HepG2 (cell line): ENCODE measurements around the gene CCDC97. TPM values are rescaled to one million over a fixed set of nuclear protein-coding genes. Genes with fewer than 3 reads are reported as not detected.

Source experiments
- AHR ChIP-seq: IDR thresholded peaks from 2 replicates; pipeline ENCODE4 v1.6.1; 2018; ENCODE audit warnings: missing genetic modification reagents, missing compliant biosample characterization
- AKAP8 ChIP-seq: sonication (generic); formaldehyde crosslinking; IDR thresholded peaks from 2 replicates; pipeline ENCODE4 v1.5.1; 2020; ENCODE audit warnings: mild to moderate bottlenecking, missing genetic modification reagents
- ARNTL ChIP-seq: sonication (generic); formaldehyde crosslinking; IDR thresholded peaks from 2 replicates; pipeline ENCODE4 v1.4.0; 2020; ENCODE audit warnings: mild to moderate bottlenecking, missing genetic modification reagents
- DMAP1 ChIP-seq: IDR thresholded peaks from 2 replicates; pipeline ENCODE4 v1.6.1; 2016
- HBP1 ChIP-seq: IDR thresholded peaks from 2 replicates; pipeline ENCODE4 v1.6.1; 2016; ENCODE audit warnings: low read depth, control low read depth
- HOXA5 ChIP-seq: sonication (generic); formaldehyde crosslinking; IDR thresholded peaks from 2 replicates; pipeline ENCODE4 v1.4.0; 2020; ENCODE audit warnings: missing genetic modification reagents
- IKZF1 ChIP-seq: fragments of 450-650 bp; IDR thresholded peaks from 2 replicates; pipeline ENCODE4 v1.7.1; 2016
- KDM5A ChIP-seq: fragments of 200-600 bp; sonication (generic); IDR thresholded peaks from 2 replicates; pipeline ENCODE4 v1.7.0; 2018; ENCODE audit warnings: antibody characterized with exemption, mild to moderate bottlenecking, low read length, borderline replicate concordance
- MED8 ChIP-seq: sonication (generic); formaldehyde crosslinking; IDR thresholded peaks from 2 replicates; pipeline ENCODE4 v1.8.1; 2023; ENCODE audit warnings: mild to moderate bottlenecking, missing genetic modification reagents; ENCODE audit not compliant: insufficient replicate concordance
- MIER2 ChIP-seq: IDR thresholded peaks from 2 replicates; pipeline ENCODE4 v1.6.1; 2016; ENCODE audit warnings: missing biosample characterization, missing genetic modification reagents
- NBN ChIP-seq: fragments of 450-650 bp; conservative IDR thresholded peaks from 2 replicates; pipeline ENCODE4 v1.6.1; 2017
- NFIB ChIP-seq: sonication (generic); formaldehyde crosslinking; IDR thresholded peaks from 2 replicates; pipeline ENCODE4 v1.9.0; 2021; ENCODE audit warnings: missing genetic modification reagents, mild to moderate bottlenecking, borderline replicate concordance
- NKX3-1 ChIP-seq: sonication (generic); formaldehyde crosslinking; IDR thresholded peaks from 2 replicates; pipeline ENCODE4 v1.5.0; 2020; ENCODE audit warnings: missing genetic modification reagents
- PITX1 ChIP-seq: sonication (generic); formaldehyde crosslinking; IDR thresholded peaks from 2 replicates; pipeline ENCODE4 v1.5.1; 2020; ENCODE audit warnings: mild to moderate bottlenecking, missing genetic modification reagents
- SOX5 ChIP-seq: IDR thresholded peaks from 2 replicates; pipeline ENCODE4 v1.6.1; 2016; ENCODE audit warnings: borderline replicate concordance
- SPEN ChIP-seq: sonication (generic); formaldehyde crosslinking; IDR thresholded peaks from 2 replicates; pipeline ENCODE4 v1.5.1; 2020; ENCODE audit warnings: low read depth, mild to moderate bottlenecking, missing genetic modification reagents
- ZBTB7A ChIP-seq: sonication (generic); formaldehyde crosslinking; IDR thresholded peaks from 2 replicates; pipeline ENCODE4 v1.8.0; 2022; ENCODE audit warnings: mild to moderate bottlenecking, missing genetic modification reagents
- ZFP41 ChIP-seq: sonication (generic); formaldehyde crosslinking; IDR thresholded peaks from 2 replicates; pipeline ENCODE4 v1.4.0; 2020; ENCODE audit warnings: mild to moderate bottlenecking, missing genetic modification reagents, borderline replicate concordance
- ZFX ChIP-seq: sonication (generic); formaldehyde crosslinking; IDR thresholded peaks from 2 replicates; pipeline ENCODE4 v1.4.0; 2020; ENCODE audit warnings: mild to moderate bottlenecking, low read depth, missing genetic modification reagents, moderate library complexity
- ZKSCAN5 ChIP-seq: sonication (generic); formaldehyde crosslinking; IDR thresholded peaks from 2 replicates; pipeline ENCODE4 v1.5.1; 2020; ENCODE audit warnings: mild to moderate bottlenecking, missing genetic modification reagents
- ZMAT3 ChIP-seq: sonication (generic); formaldehyde crosslinking; conservative IDR thresholded peaks from 2 replicates; pipeline ENCODE4 v1.7.0; 2021; ENCODE audit warnings: missing genetic modification reagents
- ZNF350 ChIP-seq: sonication (generic); formaldehyde crosslinking; IDR thresholded peaks from 2 replicates; pipeline ENCODE4 v1.4.0; 2020; ENCODE audit warnings: mild to moderate bottlenecking, low read depth, missing genetic modification reagents, borderline replicate concordance
- ZNF782 ChIP-seq: sonication (generic); formaldehyde crosslinking; IDR thresholded peaks from 2 replicates; pipeline ENCODE4 v1.4.0; 2020; ENCODE audit warnings: missing genetic modification reagents, mild to moderate bottlenecking, borderline replicate concordance
- ZNF841 ChIP-seq: sonication (generic); formaldehyde crosslinking; IDR thresholded peaks from 2 replicates; pipeline ENCODE4 v1.8.1; 2023; ENCODE audit warnings: missing genetic modification reagents, borderline replicate concordance
- ZSCAN20 ChIP-seq: sonication (generic); formaldehyde crosslinking; IDR thresholded peaks from 2 replicates; pipeline ENCODE4 v1.4.0; 2020; ENCODE audit warnings: missing genetic modification reagents, mild to moderate bottlenecking, borderline replicate concordance
- ZSCAN31 ChIP-seq: sonication (generic); formaldehyde crosslinking; IDR thresholded peaks from 2 replicates; pipeline ENCODE4 v1.5.0; 2020; ENCODE audit warnings: low read depth, mild to moderate bottlenecking, missing genetic modification reagents
- polyA plus RNA-seq, 8 experiments: library from polyadenylated mRNA; depleted of rRNA in 3 of 8; stranded (reverse) in 7 of 8; unstranded in 1 of 8; fragments of >200 nt; fragmentation: Illumina TruSeq in 4 of 8; extraction: Trizol in 4 of 8; gene quantifications; 2 replicates each; pipeline versions ENCODE4 v1.2.1 to v1.2.3, GENCODE V29; 2011 to 2016; ENCODE audit warnings: low read depth in 4 of 8, missing spikeins in 1 of 8, mixed read lengths in 1 of 8; ENCODE audit not compliant: insufficient read depth in 1 of 8
- total RNA-seq, 5 experiments: library from RNA; depleted of rRNA; stranded (reverse); fragments of >200 nt; fragmentation: Illumina TruSeq; extraction: Trizol; gene quantifications; 2 replicates each; pipeline ENCODE4 v1.2.3, GENCODE V29; 2016; ENCODE audit warnings: low read depth in 1 of 5
- TF ChIP-seq, protein P1 (sequence below): sonication (generic); formaldehyde crosslinking; IDR thresholded peaks from 2 replicates; pipeline ENCODE4 v1.9.0; 2021; ENCODE audit warnings: missing genetic modification reagents, mild to moderate bottlenecking, borderline replicate concordance
- TF ChIP-seq, protein P2 (sequence below): sonication (generic); formaldehyde crosslinking; IDR thresholded peaks from 2 replicates; pipeline ENCODE4 v1.9.0; 2022; ENCODE audit warnings: missing genetic modification reagents, mild to moderate bottlenecking, borderline replicate concordance

CCDC97 gene
- total and polyA plus RNA-seq, 2 of the 13 experiments (the other 11 are each of a cell fraction or from before 2014, with no cell fraction given): 6.2 to 7.3 TPM

DNA sequence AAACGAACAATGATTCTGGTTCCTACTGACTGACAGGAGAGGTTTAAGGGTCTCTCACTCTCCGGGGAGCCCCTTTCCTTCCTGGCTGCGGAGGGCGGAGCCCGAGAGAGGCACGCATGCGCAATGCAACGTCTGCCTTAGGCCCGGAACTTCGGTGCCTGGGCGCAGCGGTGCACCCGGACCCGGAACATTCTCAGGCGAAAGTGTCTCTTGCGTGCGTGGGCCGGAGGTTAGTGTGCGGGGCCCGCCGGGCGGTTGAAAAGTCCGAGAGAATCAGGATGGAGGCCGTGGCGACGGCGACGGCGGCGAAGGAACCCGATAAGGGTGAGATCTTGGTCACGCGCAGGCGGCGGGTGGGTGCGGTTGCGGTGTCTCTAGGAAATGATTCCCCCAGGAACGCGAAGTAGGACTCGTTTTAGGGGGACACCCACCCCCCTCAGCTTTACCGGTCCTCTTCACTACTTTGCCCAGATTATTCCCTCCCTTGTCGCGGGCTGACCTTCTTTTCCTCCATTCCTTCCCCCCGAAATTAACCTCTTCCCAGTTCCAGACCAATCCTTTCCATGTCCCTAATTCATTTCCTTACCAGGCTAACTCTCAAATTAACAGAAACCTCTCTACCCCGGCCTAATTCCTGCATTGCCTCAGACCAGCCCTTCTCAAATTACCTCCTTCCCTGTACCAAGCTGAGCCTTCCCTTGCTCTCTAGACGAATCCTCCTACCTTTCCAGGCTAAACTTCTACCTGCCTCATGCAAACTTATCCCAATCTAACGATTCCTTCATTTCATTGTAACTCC, at the start of gene CCDC97 (continued):
- TF ChIP-seq NKX3-1 (CRISPR knock-in tag) (peak; percentile 59), ZNF782 (CRISPR knock-in tag) (no peak), ARNTL (0 out of 2 replicates have a peak, but pooled peaks have one; percentile 55), ZNF841 (no peak), AKAP8 (CRISPR knock-in tag) (0 out of 2 replicates have a peak, but pooled peaks have one; percentile 27), MED8 (no peak), ZMAT3 (CRISPR knock-in tag) (peak; percentile 85; the same call in 1 of the 2 replicates), MIER2 (CRISPR knock-in tag) (peak; percentile 53; the same call in 1 of the 2 replicates), ZKSCAN5 (CRISPR knock-in tag) (no peak), ZSCAN20 (CRISPR knock-in tag) (no peak), ZSCAN31 (peak; percentile 93; the same call in 1 of the 2 replicates), PITX1 (CRISPR knock-in tag) (peak; percentile 73), HOXA5 (CRISPR knock-in tag) (peak; percentile 84), SPEN (CRISPR knock-in tag) (peak; percentile 78), HBP1 (peak; percentile 95), NBN (no peak), IKZF1 (no peak), ZBTB7A (CRISPR knock-in tag) (0 out of 2 replicates have a peak, but pooled peaks have one; percentile 18), KDM5A (peak; percentile 99), NFIB (CRISPR knock-in tag) (no peak), AHR (peak; percentile 97), ZFX (CRISPR knock-in tag) (peak; percentile 92), ZNF350 (CRISPR knock-in tag) (peak; percentile 92; the same call in 1 of the 2 replicates), DMAP1 (CRISPR knock-in tag) (peak; percentile 96), SOX5 (CRISPR knock-in tag) (peak; percentile 50; the same call in 1 of the 2 replicates), ZFP41 (no peak)
- TF ChIP-seq, protein P1, sequence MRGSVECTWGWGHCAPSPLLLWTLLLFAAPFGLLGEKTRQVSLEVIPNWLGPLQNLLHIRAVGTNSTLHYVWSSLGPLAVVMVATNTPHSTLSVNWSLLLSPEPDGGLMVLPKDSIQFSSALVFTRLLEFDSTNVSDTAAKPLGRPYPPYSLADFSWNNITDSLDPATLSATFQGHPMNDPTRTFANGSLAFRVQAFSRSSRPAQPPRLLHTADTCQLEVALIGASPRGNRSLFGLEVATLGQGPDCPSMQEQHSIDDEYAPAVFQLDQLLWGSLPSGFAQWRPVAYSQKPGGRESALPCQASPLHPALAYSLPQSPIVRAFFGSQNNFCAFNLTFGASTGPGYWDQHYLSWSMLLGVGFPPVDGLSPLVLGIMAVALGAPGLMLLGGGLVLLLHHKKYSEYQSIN (CRISPR knock-in tag): no peak
- TF ChIP-seq, protein P2, sequence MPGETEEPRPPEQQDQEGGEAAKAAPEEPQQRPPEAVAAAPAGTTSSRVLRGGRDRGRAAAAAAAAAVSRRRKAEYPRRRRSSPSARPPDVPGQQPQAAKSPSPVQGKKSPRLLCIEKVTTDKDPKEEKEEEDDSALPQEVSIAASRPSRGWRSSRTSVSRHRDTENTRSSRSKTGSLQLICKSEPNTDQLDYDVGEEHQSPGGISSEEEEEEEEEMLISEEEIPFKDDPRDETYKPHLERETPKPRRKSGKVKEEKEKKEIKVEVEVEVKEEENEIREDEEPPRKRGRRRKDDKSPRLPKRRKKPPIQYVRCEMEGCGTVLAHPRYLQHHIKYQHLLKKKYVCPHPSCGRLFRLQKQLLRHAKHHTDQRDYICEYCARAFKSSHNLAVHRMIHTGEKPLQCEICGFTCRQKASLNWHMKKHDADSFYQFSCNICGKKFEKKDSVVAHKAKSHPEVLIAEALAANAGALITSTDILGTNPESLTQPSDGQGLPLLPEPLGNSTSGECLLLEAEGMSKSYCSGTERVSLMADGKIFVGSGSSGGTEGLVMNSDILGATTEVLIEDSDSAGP (CRISPR knock-in tag): peak; percentile 92
